Esophagus squamous epithelium (tissue), 5 donors: ENCODE measurements around the gene PQBP1. TPM values are rescaled to one million over a fixed set of nuclear protein-coding genes. Genes with fewer than 3 reads are reported as not detected.
A peak's percentile ranks its signal among the peaks of the same experiment; 100 is the strongest.

Experiments used
- DNase-seq: peaks from one replicate; lab custom pipeline; 2025; lab: John Stamatoyannopoulos, UW
- H3K27ac ChIP-seq, 4 donors: fragments of 200-600 bp; sonication (generic); one replicate each; pipeline ENCODE4 v1.5.1; 2016 to 2019; ENCODE audit warnings: mild to moderate bottlenecking in 1 of 4
- H3K27me3 ChIP-seq, 4 donors: fragments of 200-600 bp; sonication (generic); 1 replicate in 3 of 4; 2 replicates in 1 of 4; pipeline versions ENCODE4 v1.5.1 to v1.6.0; 2017 to 2021; ENCODE audit warnings: antibody characterized with exemption in 1 of 4
- H3K36me3 ChIP-seq, 3 donors: fragments of 200-600 bp; sonication (generic); one replicate each; pipeline ENCODE4 v1.5.1; 2016 to 2019
- H3K4me1 ChIP-seq, 3 donors: fragments of 200-600 bp; sonication (generic); one replicate each; pipeline ENCODE4 v1.5.1; 2017 to 2019
- H3K4me3 ChIP-seq, 4 donors: fragments of 200-600 bp; sonication (generic); 1 replicate in 3 of 4; 2 replicates in 1 of 4; pipeline ENCODE4 v1.5.1; 2016 to 2019; ENCODE audit warnings: mild to moderate bottlenecking in 2 of 4, moderate library complexity in 1 of 4
- H3K9me3 ChIP-seq, 3 donors: fragments of 200-600 bp; sonication (generic); one replicate each; pipeline ENCODE4 v1.5.1; 2016 to 2019
- CTCF ChIP-seq, 6 experiments: fragments of 450-650 bp in 4 of 6; fragments of 200-600 bp in 2 of 6; sonication (generic) in 2 of 6; IDR thresholded peaks; one replicate each; pipeline ENCODE4 v1.5.1; 2016 to 2019; ENCODE audit warnings: antibody characterized with exemption in 6 of 6, mild to moderate bottlenecking in 4 of 6, moderate library complexity in 4 of 6
- POLR2A ChIP-seq, 4 donors: fragments of 450-650 bp; IDR thresholded peaks; one replicate each; pipeline ENCODE4 v1.6.1; 2017; ENCODE audit warnings: antibody characterized with exemption in 4 of 4, mild to moderate bottlenecking in 4 of 4, moderate library complexity in 3 of 4
- WGBS, 2 donors: methylation state at CpG; one replicate each; pipeline ENCODE4 v1.1.5; 2018; 5-methylcytosine and 5-hydroxymethylcytosine counted together
- intact Hi-C: fragments of 100-400 bp; cut with DNase I; formaldehyde crosslinking; loops from one replicate; pipeline ENCODE4 v1.15.0; 2022
- total RNA-seq, 4 donors: library from RNA; depleted of rRNA; stranded (reverse); fragments of >200 nt; gene quantifications; one replicate each; pipeline ENCODE4 v1.1.0, GENCODE V29; 2016
- donor health status: DM: yes; HTN: yes; CAD: no.

PQBP1 gene
- total RNA-seq, 4 donors from 2014 or later = 45.3 to 87.4 (median 53.0) TPM

- TF ChIP-seq POLR2A (IDR thresholded peaks at IDR 0.05) = no peak
- TF ChIP-seq CTCF (IDR thresholded peaks at IDR 0.05) = no peak
- Histone ChIP-seq H3K4me3 (no peak overlapping the region), H3K36me3 (peaks cover 0 to 48% (median 0%) of the 10 kb centered on the region in 3 donors), H3K9me3 (no peaks in the 10 kb centered on the region), H3K27me3 (no peaks in the 10 kb centered on the region), H3K4me1 (peaks cover 0 to 37% (median 0%) of the 10 kb centered on the region in 3 donors), H3K27ac (peak overlapping the region in 2 of 4 donors; percentile 49 to 90)
- intact Hi-C loops = no loop called here
- WGBS, 2 donors = 78 to 89% methylated on average over 3 to 4 of the region's 4 CpGs
- no peak for DNase-seq
These were observed 23.0 kb downstream of the PQBP1 start for GRCh38 chrX:48920718-48921104.

- TF ChIP-seq POLR2A (IDR thresholded peaks at IDR 0.05) (no peak), CTCF (IDR thresholded peaks at IDR 0.05) (no peak)
- peaks cover 0 to 15% (median 0%) of the 10 kb centered on the region in 3 donors for H3K4me1 ChIP-seq
- no peaks in the 10 kb centered on the region for H3K27me3 ChIP-seq
- 80% methylated on average over 2 of the region's 13 CpGs; no CpG with 5 or more reads in 1 of the 2 donors for WGBS, 2 donors
- H3K4me3 ChIP-seq = no peak overlapping the region
- intact Hi-C loops = no loop called here
- no peaks in the 10 kb centered on the region for H3K9me3 ChIP-seq
- peaks cover 0 to 77% (median 0%) of the 10 kb centered on the region in 3 donors for H3K36me3 ChIP-seq
- H3K27ac ChIP-seq = peak overlapping the region in 1 of 4 donors; percentile 9
- DNase-seq = no peak
These were observed 26.0 kb downstream of the PQBP1 start for GRCh38 chrX:48923771-48924170.

GRCh38 chrX:48924270-48924669 is 26.5 kb downstream of the PQBP1 start:
- no peak for DNase-seq
- peaks cover 0 to 13% (median 0%) of the 10 kb centered on the region in 3 donors for H3K4me1 ChIP-seq
- intact Hi-C loops = no loop called here
- H3K27me3 ChIP-seq = no peaks in the 10 kb centered on the region
- TF ChIP-seq CTCF (IDR thresholded peaks at IDR 0.05) = no peak
- no peak for TF ChIP-seq POLR2A (IDR thresholded peaks at IDR 0.05)
- no peaks in the 10 kb centered on the region for H3K9me3 ChIP-seq
- peaks cover 0 to 81% (median 2%) of the 10 kb centered on the region in 3 donors for H3K36me3 ChIP-seq
- H3K4me3 ChIP-seq = no peak overlapping the region
- no peak overlapping the region for H3K27ac ChIP-seq
- WGBS, 2 donors = 86 to 88% methylated on average over 4 to 5 of the region's 5 CpGs

GRCh38 chrX:48927123-48927522 is 29.4 kb downstream of the PQBP1 start:
- H3K36me3 ChIP-seq = peaks cover 4 to 98% (median 5%) of the 10 kb centered on the region in 3 donors
- no peak overlapping the region for H3K4me3 ChIP-seq
- no peak overlapping the region for H3K27ac ChIP-seq
- TF ChIP-seq CTCF (IDR thresholded peaks at IDR 0.05) = no peak
- TF ChIP-seq POLR2A (IDR thresholded peaks at IDR 0.05) = no peak
- WGBS, 2 donors = 76 to 77% methylated on average over 3 of the region's 5 CpGs
- H3K27me3 ChIP-seq = no peaks in the 10 kb centered on the region
- intact Hi-C loops = no loop called here
- no peaks in the 10 kb centered on the region for H3K4me1 ChIP-seq
- no peak for DNase-seq
- H3K9me3 ChIP-seq = no peaks in the 10 kb centered on the region

- Histone ChIP-seq H3K27me3 (no peaks in the 10 kb centered on the region), H3K27ac (no peak overlapping the region), H3K4me1 (no peaks in the 10 kb centered on the region), H3K36me3 (peaks cover 4 to 98% (median 5%) of the 10 kb centered on the region in 3 donors), H3K4me3 (no peak overlapping the region), H3K9me3 (no peaks in the 10 kb centered on the region)
- intact Hi-C loops = no loop called here
- no peak for DNase-seq
- TF ChIP-seq POLR2A (IDR thresholded peaks at IDR 0.05) (no peak), CTCF (IDR thresholded peaks at IDR 0.05) (no peak)
- WGBS, 2 donors = 63 to 81% methylated on average over 2 of the region's 2 CpGs
These were observed 30.1 kb downstream of the PQBP1 start for GRCh38 chrX:48927736-48928382.
